Esophagus mucosa (tissue), 1 donor: ENCODE measurements around the gene ZFR2. TPM values are rescaled to one million over a fixed set of nuclear protein-coding genes. Genes with fewer than 3 reads are reported as not detected.

Experiments
- ATAC-seq: fragments of 200-7000 bp; cut with Tn5 transposase; one replicate; pipeline ENCODE4 v1.9.1; 2020
- total RNA-seq: library from RNA; stranded (reverse); gene quantifications from one replicate; pipeline ENCODE4 v1.2.4, GENCODE V29; 2023
- donor health status: DM: yes; HTN: yes; CAD: no.

ZFR2 gene
- total RNA-seq, 1 donor from 2014 or later = not detected

- ATAC-seq = no peak
Observed at GRCh38 chr19:3873151-3873550, 4.3 kb upstream of the ZFR2 start.

- ATAC-seq = no peak
Observed at GRCh38 chr19:3867971-3868769, 668 bp downstream of the ZFR2 start.

DNA sequence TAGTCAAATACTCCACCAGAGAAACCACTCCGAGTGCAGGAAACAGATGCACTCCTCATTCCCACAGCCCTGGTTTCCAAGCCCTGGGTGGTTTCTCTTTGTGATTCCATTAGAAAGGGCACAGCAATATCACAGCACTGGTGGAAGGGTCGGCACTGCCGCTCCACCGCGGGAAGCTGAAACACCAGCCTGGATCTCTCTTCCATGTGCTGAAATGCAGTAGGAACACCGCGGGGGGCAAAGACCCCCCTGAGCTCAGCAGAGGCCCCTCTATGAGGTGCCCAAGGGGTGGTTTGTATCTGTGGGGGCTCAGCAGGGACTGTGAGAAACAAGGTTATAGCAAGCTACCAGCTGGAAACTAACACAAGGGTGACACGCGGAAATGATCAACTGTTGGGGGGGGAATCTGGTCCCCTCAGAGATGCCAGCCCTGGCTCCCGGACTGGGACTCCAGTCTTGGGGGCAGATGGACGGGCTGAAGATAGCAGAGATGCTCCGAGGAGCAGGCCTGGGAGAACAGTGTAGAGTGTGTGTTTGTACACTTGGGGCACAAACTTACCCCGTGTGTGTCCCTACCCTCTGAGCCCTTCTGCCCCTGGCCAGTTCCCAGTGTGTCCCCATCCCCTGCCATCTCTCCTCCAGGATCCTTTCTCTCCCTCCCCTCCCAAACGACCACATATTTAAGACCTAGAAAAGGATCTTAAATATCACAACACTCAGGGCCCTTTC is 1.8 kb downstream of the ZFR2 start:
- ATAC-seq = no peak

DNA sequence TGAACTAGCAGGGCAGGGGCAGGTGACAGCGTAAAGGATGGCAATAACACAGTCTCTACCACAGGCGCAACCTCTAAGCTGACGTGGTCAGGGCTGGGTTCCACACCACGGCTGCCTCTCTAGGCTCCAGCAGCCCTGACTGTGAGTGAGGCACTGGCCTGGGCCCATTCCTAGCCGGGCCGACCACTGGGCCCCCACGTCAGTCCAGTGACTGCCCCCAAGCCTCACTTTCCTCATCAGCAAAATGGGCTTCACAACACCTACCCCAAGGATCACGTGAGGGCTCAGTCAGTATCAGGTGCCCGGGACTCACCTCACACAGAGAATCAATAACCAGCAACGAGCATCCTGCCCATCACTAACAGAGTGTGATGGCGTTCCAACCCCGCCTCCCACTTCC is 5.2 kb downstream of the ZFR2 start:
- no peak for ATAC-seq

DNA sequence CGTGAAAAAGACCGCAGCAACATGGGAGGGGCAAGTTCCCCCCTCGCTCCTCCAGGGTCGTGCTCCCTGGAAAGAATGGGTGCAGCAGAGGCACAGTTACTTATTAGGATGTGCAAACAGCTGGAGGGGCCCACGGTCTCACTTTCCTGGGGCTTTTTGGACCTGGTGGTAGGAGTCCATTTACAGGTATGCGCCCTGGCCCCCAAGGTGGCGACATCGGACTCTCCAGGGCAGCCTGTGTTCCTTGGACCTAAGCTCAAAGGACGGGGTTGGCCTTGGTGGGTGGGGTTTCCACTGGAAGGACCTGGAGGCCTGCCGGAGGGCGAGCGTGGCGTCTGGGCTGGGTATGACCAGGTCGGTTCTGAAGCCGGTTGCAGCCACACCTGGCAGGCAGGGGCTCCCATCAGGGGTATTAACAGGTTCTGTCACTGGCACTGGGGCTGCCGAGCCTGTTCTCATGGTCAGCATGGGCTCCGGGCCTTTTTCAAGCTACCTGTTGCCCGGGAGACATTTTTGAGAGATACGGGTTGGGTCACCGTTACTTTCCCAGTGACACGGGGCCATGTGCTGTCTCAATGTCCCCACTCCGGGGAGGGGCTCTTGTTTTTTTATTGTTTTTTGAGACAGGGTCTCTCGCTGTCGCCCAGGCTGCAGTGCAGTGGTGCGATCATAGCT is 5.9 kb downstream of the ZFR2 start:
- no peak for ATAC-seq

GRCh38 chr19:3860499-3860898 is 8.3 kb downstream of the ZFR2 start:
- ATAC-seq = no peak

- ATAC-seq = peak; percentile 28
Observed at GRCh38 chr19:3857449-3858003, 11.3 kb downstream of the ZFR2 start.

DNA sequence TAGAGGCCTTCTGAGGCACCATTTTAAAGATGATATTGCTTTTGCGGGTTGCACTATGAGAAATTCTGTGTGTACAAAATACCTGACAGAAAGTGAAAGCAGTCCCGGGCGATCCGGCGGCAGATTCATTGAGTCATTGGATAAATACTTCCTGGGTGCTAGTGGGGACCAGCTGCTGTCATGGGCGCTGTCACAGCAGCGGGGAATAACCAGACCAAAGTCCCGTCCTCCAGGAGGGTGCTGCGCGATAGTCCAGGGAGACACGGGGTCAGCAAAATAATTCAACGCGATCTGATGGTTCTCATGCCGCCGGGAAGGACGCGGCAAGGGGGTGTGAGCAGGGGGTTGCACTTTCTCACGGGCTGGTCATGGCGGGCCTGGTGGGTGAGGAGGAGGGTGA is 13.5 kb downstream of the ZFR2 start:
- no peak for ATAC-seq

DNA sequence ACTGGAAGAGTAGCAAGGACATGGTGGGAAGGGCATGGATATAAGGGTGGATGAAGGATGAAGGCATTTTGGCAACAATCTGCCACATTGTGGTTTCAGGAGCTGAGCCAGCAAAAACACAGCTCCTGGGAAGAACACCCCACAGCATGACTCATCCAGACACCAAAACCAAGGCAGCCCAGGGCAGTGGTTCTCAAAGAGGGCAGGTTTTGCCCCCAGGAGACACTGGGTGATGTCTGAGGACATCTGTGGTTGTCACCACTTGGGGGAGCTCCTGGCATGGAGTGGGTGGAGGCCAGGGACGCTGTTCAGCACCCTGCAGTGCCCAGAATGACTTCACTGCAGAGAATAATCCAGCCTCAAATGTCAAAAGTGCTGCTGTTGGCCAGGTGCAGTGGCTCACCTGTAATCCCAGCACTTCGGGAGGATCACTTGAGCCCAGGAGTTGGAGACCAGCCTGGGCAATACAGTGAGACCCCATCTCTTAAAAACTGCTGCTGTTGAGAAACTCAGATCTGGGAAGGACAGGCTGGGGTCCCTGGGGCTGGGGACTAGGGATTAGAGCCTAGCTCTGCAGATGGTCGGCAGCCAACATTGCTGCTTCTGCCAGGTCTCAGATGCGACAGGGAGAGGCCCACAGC is 16.1 kb downstream of the ZFR2 start:
- ATAC-seq = peak; percentile 56

GRCh38 chr19:3852177-3852511 is 16.7 kb downstream of the ZFR2 start:
- no peak for ATAC-seq

DNA sequence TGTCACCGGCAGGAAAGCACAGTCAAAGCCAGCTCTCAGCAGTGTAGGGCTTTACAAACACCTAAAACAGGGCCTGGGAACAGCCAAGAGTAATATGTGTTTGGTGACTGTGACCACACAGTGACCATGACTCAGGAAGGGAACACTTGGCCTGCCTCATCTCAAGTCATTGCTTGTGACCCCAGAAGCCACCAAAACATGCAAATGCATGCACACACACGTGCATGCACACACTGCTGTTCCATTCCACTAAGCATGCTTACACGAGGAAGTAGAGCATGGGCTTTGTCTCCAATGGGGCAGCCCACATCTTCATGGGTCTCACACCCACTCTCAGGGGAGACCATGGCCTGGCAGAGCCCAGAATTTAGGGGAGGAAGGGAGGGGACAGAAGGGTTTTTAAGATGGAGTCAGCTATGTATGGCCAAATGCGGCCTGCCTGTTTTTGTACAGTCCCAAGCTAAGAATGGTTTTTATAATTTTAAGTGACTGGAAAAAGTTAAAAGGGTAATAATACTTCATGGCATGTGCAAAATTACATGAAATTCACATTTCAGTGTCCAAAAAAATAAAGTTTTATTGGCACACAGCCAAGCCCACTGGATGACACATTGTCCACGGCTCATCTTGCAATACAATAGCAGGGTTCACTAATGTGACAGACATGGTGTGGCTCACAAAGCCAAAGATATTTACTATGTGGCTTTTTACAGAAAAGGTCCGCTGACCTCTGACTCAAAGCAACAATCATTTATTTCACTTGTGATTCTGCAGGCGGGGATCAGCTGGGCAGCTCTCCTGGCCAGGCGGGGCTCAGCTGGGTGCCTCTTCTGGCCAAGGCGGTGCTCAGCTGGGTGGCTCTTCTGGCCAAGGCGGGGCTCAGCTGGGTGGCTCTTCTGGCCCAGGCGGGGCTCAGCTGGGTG is 17.3 kb downstream of the ZFR2 start:
- no peak for ATAC-seq

DNA sequence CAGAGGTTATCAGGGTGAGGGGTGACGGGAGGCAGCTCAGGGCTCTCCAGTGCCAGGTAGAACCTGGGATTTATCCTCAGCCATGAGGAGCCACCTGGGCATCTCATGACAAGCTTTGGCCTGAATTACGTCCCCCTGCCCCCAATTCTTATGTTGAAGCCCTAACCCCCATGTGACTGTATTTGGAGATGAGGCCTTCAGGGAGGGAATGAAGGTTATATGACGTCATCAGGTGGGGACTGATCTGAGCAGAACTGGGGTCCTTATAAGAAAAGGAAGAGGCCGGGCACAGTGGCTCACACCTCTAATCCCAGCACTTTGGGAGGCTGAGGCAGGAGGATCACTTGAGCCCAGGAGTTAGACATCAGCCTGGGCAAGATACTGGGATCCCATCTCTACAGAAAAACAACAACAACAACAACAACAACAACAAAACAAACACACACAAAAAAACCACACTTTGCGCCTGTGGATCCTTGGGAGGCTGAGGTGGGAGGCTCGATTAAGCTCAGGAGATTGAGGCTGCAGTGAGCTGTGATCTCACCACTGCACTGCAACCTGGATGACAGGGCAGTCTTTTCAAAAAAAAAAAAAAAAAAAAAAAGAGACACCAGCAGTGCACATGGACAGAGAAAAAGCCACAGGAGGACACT is 18.4 kb downstream of the ZFR2 start:
- ATAC-seq = no peak

- ATAC-seq = no peak
Observed at GRCh38 chr19:3849787-3850186, 19.1 kb downstream of the ZFR2 start.

- peak; percentile 69 for ATAC-seq
Observed at GRCh38 chr19:3849092-3849491, 19.7 kb downstream of the ZFR2 start.

DNA sequence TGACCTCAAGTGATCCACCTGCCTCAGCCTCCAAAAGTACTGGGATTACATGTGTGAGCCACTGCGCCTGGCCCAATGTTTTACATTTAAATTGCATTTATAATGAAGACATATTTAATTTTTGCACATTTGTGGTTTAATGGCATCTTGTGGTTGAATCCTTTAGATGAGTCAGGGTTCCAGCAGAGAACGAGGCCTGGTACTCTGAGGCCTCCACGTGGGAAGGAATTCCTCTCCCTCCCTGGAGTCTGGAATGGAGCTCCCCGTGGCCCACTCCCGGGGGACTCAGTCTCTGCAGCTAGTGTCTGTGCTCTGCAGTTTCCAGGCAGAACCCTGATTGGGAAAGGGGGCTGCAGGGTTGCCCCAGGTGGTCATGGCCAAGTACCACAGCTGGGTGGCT is 24.2 kb downstream of the ZFR2 start:
- ATAC-seq = no peak

DNA sequence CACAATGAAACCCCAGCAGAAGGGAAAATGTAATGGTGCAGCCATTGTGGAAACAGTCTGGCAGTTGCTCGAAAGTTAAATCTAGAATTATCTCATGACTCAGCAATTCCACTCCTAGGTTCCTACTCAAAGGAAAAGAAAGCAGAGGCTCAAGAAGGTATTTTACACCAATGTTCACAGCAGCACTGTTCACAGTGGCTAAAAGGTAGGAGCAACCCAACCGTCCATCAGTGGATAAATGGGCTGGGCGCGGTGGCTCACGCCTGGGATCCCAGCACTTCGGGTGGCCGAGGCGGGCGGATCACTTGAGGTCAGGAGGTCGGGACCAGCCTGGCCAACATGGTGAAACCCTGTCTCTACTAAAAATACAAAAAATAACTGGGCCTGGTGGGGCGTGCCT is 25.9 kb downstream of the ZFR2 start:
- no peak for ATAC-seq

DNA sequence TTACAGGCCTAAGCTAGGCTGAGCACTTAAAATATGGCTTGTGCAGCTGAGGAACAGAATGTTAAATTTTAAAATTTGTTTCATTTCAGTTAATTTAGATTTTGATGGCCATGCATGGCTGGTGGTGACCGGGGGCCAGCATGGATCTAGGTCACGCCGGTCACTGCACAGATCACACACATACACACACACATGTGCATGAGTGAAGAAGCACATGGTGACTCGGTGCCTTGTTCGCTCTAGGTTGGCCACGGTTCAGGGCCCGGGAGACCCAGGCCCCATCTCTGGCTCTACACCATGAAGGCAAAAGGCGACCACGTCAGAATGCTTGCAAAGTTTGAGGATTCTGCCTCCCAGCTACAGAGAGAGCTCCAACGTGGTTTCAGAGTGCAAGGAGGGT is 28.0 kb downstream of the ZFR2 start:
- no peak for ATAC-seq

- no peak for ATAC-seq
Observed at GRCh38 chr19:3839941-3840340, 28.9 kb downstream of the ZFR2 start.

DNA sequence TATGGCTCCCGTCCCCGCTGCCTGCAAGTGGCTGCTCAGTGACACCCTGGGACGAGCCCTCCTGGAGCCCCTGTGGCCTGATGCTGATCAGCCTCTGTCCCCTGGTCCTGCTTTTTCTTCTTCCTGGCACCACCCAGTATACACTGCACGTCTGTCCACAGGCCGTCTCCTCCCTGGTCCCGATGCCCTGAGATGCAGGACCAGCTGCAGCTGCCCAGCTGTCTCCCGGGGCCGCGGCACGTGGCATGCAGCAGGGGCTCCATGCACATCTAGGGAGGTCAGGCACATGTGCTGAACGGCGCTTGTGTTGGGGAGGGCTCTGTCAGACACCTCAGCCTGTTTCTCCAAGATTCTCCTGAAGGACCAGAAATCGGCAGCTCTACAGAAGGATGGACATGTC is 30.2 kb downstream of the ZFR2 start:
- ATAC-seq = no peak

- ATAC-seq = no peak
Observed at GRCh38 chr19:3837922-3838321, 30.9 kb downstream of the ZFR2 start.

DNA sequence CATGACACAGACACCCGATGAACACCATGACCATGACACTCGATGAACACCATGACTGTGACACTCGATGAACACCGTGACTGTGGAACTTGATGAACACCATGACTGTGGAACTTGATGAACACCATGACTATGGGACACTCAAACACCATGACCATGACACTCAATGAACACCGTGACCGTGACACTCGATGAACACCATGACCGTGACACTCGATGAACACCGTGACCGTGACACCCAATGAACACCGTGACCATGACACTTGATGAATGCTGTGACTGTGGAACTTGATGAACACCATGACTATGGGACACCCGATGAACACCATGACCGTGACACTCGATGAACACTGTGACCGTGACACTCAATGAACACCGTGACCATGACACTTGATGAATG is 31.5 kb downstream of the ZFR2 start:
- ATAC-seq = no peak
